ENCODE measurements around the gene TNS1. TPM values are rescaled to one million over a fixed set of nuclear protein-coding genes. Genes with fewer than 3 reads are reported as not detected.
"Not testable (repeated sequence)": the region's sequence is repeated elsewhere in the genome, so short reads cannot be mapped to it uniquely, and the experiment has no call there.

TNS1 gene
- total RNA-seq, 1 donor from 2014 or later, result 106 TPM

DNA sequence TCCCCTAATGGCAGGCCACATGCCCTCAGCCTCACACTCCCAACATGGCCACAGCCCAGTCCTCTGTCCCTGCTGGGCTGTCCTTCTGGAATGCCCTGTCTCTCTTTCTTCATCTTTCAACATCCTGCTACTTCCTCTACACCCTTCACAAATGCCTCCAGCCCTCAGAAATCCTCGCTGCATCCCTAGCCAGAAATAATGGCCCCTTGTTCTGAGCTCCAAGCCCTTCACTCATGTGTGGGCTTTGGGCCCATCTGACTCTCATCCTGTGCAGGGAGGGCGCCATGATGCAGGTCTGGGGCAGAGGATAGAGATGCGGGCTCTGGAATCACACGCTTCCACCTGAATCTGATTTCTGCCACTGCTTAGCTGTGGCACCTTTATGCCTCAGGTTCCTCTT is 181.9 kb downstream of the TNS1 start:
- no peak for DNase-seq (ENCODE audit: low read depth)

DNA sequence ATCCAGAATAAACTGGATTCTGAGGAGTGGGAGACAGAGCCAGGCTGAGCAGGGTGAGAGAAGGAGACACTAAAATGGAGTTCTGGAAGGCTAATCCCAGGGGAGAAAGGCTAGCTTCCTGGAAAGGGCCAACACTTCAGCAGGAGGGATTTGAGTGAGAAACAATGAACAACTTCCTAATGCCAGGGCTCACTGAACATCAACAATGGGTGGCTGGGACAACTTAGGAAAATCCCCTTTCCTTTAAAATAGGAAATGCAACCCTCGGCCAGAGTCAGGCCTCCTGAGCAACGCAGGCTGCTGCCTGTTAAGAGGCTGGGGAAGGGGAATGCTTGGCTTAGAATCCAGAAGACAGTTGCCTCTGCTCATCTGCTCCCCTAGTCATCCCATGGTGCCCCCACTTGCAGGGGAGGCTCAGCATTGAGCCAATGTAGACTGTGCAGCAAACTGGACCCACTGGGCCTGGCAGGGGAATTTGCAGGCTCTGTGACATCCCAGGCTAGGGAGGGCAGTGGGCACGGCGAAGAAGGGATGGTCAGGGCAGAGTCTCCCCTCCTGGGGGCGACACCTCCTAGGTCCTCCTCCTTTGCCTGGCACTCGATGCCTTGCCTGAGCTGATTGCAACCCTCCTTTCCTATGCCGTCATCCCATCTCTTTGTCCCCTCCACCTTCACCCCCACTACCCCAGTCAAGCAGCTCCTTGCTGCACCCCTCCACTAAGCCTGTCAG is 182.5 kb downstream of the TNS1 start:
- no peak for DNase-seq (ENCODE audit: low read depth)

DNA sequence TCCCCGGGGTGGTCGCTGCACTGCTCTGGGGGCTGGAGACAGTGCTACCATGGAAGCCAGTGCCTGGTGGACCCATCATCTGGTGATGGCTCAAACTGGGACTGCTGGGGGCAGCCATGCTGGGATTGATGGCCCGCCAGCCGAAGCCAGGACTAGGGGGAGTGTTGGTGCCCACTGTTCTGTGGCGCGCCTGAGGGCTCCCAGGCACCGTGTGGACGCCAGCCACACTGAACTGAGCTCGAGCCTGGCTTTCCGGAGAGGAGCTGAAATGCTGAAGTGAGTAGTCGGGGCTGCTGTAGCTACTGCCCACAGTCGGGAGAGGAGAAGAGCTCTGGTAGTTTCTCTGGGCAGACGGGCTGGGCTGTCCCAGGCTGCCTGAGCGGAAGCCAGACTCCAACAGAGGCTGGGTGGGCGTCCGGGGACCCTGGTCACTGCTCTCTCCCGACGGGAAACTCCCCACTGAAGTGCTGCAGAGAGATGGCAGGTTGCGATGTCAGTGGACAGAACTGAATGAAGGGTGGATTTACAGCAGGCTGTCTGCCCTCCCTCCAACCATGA is 184.4 kb downstream of the TNS1 start:
- DNase-seq (ENCODE audit: low read depth), result no peak

DNA sequence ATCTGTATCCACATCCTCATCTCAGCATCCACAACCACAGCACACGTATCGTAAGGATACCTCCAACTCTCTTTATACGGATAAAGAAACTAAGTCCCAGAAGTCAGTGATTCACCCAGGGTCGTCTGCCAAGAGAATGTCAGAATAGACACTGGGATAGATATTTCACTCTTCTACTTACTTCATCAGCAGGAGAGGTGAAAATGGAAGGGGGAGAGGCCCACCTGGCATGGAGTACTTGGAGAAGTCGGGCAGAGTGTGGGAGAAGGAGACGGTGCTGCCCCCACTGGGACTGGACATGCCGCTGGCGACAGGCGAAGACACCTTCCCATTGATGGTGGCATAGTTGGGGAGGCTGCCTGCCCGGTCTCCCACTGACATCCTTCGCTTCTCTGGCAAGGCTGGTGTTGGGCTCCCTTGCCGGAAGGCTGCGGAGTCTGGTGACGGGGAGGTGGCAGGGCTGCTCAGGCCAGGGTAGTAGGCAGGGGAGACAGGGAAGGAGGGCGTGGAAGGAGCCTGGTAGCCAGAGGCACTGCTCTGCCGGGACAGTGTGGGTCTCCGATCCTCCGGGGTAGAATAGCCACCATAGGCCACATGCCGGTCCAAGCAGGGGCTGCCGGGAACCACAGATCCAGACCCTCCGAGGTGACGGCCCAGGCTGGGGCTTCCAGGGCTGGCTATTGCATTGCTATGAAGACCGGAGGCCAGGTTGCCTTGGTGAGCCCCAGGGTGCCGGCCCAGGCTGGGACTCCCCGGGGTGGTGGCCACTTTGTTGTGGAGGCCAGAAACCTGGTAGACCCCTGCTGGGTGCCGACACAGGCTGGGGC is 185.1 kb downstream of the TNS1 start:
- DNase-seq (ENCODE audit: low read depth), result no peak

DNA sequence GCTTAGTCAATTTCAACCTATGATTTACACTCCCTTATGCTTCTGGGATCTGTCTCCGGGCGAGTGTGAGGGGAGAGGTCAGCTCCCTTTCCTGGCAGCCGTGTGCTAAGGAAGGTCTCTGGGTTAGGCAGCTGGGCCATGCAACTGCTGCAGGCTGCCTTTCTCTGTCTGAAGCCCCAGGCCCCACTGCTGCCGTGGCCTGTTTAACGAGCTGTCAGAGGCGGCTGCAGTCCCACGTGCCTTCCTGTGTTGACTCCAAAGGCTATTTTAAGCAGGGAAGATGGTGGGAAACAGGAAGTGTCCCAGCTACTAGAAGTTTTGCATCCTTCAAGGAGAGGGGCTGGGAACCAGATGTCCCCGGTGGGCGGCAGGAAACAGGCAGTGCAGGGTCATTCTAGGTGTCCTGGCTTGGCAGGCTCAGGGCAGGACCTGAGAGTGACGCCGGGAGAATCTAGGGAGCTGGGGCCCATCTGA is 186.4 kb downstream of the TNS1 start:
- DNase-seq (ENCODE audit: low read depth), result peak; percentile 76

DNA sequence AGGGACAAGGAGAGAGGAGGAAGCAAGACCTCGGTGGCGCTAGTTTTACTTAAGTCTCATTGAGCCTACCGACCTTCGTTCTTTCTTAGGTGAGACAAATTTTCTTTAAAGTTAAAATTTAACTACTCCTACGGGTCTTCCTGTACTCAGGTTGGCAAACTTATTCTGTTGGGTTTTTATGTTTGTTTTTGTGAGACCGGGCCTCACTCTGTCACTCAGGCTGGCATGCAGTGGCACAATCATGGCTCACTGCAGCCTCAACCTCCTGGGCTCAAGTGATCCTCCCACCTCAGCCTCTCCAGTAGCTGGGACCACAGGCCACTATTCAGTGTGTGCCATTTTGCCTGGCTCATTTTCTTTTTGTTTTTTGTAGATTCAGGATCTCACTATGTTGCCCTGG is 189.0 kb downstream of the TNS1 start:
- DNase-seq (ENCODE audit: low read depth), result no peak

DNA sequence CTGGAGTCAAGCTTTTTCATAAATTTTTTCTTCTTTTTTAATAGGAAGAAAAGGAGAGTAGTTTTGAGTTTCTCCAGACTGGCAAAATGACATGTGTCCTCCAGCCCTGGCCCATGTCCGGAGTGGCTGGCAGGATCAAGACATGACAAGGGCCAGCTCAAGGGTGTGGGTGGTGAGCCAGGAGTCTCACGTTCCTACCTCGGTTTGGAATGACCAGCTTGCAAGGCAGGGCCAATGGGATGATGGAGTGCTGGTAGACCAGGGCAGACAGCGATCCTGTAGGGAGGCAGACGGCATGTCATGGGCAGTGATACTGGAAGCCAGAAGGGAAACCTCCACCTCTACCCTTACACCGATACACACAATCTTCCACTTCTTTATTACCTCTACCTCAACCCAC is 190.6 kb downstream of the TNS1 start:
- no peak for DNase-seq (ENCODE audit: low read depth)

DNA sequence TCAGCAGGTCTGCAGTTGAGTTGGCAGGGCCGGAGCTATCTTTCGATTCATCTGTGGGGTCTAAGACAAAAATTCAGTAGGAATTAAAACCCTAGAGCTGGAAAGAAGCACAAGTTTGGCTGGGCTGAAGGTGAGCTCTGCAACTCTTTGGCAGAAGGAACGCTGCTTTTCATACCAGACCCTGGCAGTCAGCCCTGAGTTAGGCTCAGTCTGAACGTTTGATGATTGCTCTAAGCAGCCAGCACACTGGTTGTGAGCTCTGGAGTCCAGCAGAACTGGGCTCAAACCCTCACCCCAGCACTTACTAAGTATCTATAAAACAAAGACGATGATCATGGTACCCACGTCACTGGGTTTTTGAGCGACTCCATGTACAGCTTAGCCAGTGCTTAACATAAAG is 192.5 kb downstream of the TNS1 start:
- no peak for DNase-seq (ENCODE audit: low read depth)

DNA sequence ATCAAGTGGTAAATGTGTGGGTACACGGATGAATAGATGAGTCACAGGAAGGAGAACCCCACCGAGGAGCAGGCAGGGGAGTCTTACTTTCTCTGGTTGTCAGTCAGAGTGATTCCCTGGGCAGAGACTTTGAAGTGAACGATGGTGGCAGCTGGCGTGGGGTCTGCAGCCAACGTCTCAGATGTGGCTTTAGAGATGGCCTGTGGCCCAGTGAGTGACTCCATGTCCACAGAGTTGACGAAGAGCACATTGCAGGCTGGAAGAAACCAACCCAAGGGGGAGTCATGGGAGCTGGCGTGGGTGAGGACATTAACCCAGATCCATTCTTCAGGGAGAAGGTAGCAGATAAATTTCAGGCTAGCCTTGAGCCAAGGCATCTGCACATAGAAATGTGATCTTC is 193.1 kb downstream of the TNS1 start:
- peak; percentile 63 for DNase-seq (ENCODE audit: low read depth)

DNA sequence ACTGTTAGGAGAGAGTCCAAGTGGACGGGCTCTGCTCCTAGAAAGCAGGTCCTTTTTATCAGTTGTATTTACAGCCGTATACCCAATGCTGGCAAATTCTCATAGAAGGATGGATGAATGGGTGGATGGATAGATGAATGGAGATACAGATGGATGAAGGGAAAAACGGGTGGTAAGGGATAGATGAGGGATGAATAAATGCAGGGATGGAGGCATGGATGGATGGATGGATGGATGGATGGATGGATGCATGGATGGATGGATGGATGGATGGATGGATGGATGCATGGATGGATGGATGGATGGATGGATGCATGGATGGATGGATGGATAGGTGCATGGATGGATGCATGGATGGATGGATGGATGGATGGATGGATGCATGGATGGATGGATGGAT is 193.8 kb downstream of the TNS1 start:
- not testable (repeated sequence) for DNase-seq (ENCODE audit: low read depth)

DNA sequence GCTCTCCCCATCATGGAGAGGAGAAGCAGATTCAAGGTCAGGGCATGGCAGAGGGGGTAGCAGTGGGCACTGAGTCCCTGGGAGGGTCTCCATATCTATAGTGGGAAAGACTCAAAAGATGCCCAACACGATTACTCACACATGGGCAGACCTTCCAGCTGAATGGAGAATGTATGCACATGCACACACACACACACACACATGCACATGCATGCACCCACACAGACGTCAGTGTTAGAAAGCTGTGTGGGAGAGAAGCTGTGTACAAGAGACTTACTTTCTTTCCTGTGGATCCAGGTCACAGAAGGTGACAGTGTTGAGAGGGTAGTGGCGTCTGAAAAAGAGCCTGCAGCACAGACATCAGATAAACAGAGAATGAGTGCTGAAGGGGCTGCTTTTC is 194.5 kb downstream of the TNS1 start:
- no peak for DNase-seq (ENCODE audit: low read depth)

DNA sequence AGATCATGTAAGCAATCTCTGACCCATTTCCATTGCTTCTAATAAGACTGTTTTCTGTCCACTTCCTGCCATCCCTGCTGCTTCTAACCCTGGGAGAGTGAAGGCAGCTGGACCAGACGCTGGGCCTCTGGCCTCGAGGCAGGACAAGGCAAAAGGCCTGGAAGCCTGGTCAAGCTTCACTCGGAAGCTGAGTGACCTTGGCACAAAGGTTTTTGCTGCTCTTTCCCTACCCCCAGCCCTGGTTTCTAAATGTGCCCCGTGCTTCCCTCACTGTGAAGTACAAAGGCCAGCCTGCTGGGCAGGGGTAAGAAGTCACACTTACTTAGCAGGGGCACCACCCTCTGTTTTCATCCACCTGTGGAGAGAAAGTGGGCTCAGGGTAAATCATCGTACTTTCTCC is 195.0 kb downstream of the TNS1 start:
- DNase-seq (ENCODE audit: low read depth), result no peak

DNA sequence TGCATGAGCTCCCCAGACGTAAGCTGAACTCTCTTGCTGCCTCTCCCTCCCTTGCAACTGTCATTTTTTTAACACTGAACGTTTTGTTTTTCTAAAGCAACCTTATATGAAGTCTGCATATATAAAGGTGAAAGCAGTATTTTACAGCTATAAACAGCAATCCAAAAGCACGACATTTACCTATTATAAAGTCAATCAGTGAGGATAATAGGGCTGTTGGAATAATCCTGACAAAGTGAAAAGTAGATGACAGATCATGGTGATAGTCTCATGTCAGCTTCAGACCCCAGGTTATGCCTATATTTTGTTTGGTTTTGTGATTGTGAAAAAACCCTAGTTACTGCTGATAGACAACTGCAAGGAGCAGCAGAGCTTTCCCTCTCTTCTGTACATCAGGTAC is 195.8 kb downstream of the TNS1 start:
- DNase-seq (ENCODE audit: low read depth), result no peak

DNA sequence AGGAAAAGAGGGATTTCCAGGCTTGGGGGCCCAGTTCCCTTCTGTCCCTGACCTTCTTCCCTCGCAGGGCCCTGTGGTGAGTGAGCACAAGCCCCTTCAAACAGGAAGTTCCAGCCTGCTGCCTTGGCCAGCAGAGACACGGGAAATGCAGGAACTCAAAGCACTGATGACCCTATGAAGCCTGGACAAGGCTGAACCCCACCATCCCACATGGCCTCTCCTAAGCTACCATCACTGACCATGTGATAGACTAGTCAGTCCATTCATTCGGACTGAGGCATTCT is 196.4 kb downstream of the TNS1 start:
- no peak for DNase-seq (ENCODE audit: low read depth)

DNA sequence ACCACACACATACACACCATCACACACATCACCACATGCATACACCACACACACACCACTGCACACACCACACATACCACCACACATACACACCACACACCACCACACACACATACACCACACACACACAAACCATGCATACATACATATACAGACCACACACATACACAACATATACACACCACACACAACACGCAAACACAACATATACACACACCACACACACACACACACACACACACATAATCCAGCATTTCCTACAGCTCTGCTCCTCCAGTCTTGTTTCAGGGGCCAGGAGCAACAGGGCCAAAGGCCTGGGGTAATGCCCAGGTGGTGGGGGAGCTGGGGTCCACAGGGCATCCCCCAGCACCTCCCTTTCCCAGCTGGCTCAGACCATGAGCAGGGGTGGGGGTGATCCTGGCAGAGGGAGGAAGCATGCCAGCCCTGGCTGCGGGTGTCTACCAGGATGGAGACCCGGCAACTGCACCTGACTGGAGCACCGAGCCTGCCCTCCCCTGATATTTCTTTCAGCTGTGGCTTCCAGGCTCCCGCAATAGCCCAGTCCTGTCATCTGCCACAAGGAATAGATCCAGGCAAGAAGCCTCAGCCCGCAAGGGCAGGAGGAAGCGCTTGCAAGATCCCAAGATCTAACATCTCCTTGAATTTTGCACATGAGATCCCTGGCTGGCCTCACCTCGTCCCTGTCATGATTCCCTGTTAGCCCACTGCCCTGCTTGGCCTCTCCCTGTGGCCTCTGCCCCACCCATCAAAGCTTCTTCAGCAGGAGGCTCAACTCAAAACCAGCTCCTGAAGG is 196.9 kb downstream of the TNS1 start:
- DNase-seq (ENCODE audit: low read depth), result peak; percentile 85

DNA sequence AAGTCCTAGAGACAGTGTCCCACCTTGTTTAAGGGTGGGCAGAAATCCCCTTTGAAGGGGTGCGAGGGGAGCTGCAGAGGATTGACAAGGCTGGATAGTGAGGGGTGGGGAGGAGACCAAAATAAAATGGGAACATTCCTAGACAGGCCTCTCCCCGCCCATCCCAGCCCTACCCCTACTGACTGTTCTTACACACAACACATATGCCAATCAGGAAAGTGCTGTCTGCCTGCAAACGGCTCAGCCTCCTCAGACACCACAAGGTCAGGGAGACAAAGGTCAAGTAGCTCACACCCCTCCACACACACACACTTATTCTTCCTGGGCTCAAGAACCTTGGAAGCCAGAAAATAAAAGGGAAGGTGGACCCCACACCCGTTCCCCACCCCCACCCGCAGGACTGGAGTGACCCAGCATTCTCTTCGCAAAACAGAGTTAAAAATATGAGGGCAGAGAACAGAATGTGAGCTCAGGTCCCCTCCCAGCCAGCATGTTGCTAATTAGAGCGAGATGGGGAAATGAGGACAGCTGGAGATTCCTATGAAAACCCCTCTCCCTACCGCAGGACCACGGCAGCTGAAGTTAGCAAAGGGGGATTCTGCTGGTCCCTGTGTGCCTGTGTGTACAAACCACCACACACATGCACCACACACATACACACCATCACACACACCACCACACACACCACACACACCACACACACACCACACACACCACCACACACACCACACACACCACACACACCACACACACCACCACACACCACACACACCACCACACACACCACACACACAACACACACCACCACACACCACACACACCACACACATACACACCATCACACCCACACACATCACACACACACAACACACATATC is 197.8 kb downstream of the TNS1 start:
- DNase-seq (ENCODE audit: low read depth), result peak; percentile 97

DNA sequence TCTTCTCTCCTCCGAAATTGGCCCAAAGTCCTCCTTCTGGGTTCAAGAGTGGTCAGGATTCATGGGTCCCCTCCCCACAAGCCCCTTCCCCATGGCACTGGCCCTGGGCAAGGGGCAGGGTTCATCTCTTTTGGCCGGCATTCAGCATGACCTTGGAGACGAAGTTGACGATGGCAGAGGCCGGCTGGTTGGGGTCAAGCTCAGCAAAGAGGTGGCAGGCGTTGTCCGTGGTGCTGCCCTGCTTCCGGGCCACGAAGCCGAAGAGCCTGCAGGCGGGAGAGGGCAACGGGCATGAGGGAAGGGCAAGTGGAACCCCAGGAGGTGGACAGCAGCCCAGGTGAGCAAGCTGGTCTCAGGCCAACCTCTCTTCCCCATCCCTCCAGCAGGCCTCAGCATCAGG is 198.5 kb downstream of the TNS1 start:
- DNase-seq (ENCODE audit: low read depth), result peak; percentile 59

DNA sequence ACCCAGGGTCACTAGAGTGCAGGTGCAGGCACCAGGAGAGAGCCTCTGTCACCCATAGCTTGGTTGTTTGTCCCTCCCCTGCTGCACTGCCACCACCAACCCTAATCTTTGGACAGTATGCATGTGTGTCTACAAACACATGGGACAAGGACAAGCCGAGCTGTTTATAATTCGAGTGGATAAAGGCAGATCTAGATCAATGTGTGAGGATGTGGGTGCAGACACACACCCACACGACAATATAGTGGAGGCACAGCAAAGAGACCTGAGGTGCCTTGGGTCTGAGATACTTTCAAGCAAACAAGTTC is 199.2 kb downstream of the TNS1 start:
- no peak for DNase-seq (ENCODE audit: low read depth)

DNA sequence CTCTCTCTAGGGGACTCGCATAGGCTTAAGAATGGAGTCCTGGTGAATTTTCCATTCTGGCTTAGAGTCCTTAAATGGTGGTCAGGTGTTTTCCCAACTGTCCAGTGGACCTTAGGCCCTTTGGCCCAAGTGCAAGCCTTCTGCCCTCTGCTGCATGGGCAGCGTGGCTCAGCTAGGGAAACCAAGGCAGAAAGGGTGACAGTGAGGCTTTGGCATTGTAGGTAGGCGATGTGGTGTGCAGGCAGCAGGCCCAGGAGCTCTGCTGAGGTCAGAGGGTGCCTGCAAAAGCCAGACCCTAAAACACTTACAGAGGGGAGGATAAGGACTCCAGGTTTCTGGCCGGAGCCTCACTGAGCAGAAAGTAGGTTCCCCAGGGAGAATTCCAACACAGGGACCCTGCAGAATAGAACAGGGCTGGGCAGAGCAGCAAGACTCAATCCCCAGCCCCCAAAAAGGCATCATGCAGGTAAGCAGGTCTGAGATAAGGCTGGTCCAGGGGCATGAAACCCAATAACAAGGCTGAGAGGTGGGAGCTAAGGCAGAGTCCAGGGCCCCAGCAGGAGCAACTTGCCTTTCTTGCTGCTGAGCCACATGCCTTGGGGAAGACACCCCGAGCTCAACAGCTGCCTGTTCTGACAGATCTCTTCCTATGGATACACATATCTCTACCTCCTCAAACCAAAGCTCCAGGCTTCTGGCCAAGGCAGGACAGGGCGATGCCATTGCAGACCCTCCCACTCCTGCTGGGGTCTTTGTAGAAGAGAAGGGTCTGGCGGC is 199.7 kb downstream of the TNS1 start:
- no peak for DNase-seq (ENCODE audit: low read depth)

DNA sequence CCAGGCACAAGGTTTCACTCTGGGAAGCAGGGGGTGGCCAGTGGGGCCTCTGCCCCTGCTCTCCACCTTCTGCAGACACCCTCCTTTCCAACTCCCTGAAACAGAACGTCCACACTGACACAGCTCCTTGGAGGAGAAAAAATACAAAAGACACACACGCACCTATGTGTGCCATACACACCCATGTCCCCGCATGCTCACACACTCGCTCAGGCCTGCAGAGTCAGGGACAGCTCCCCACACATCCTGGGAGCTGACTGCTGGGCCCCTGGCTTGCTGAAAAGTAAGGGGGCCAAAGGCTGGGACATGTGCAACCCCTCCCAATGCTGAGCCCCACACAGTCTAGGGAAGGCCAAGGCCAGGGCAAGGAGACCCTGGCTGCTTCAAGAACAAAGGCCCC is 200.5 kb downstream of the TNS1 start:
- no peak for DNase-seq (ENCODE audit: low read depth)

Measured in myocyte (in vitro differentiated cells).